Measurements from ENCODE around the gene NONO.
"Not testable (repeated sequence)": the region's sequence is repeated elsewhere in the genome, so short reads cannot be mapped to it uniquely, and the experiment has no call there.

NONO gene

GRCh38 chrX:71326394-71326793 is 43.0 kb downstream of the NONO start:
- H3K36me3 ChIP-seq: no peaks in the 10 kb centered on the region; the same call in 1 of the 2 replicates
- peaks cover 3% of the 10 kb centered on the region for H3K9me3 ChIP-seq (ENCODE audit: severe bottlenecking)

GRCh38 chrX:71349151-71349665 is 65.8 kb downstream of the NONO start:
- not testable (repeated sequence) for H3K27me3 ChIP-seq (ENCODE audit: insufficient read depth, low read depth, severe bottlenecking); DNase-seq; H3K9me3 ChIP-seq (ENCODE audit: severe bottlenecking); H3K36me3 ChIP-seq; H3K4me3 ChIP-seq (ENCODE audit: low read depth, low read length); H3K27ac ChIP-seq

More at GRCh38 chrX:71326394-71326793, 43.0 kb downstream of the NONO start:
- H3K27ac ChIP-seq: no peak overlapping the region
- no peaks in the 10 kb centered on the region for H3K27me3 ChIP-seq (ENCODE audit: insufficient read depth, low read depth, severe bottlenecking)
- no peak overlapping the region for H3K4me3 ChIP-seq (ENCODE audit: low read depth, low read length)
- DNase-seq: no peak
- no peak for TF ChIP-seq CTCF (IDR thresholded peaks at IDR 0.05; ENCODE audit: low read depth, low read length)

- H3K27me3 ChIP-seq (ENCODE audit: insufficient read depth, low read depth, severe bottlenecking); H3K27ac ChIP-seq; H3K4me3 ChIP-seq (ENCODE audit: low read depth, low read length); H3K36me3 ChIP-seq; H3K9me3 ChIP-seq (ENCODE audit: severe bottlenecking); DNase-seq: not testable (repeated sequence)
Observed at GRCh38 chrX:71349867-71350266, 66.4 kb downstream of the NONO start.
